ENCODE results near the gene SLC22A23.

SLC22A23 gene

GRCh38 chr6:3346476-3346875 is 110.4 kb downstream of the SLC22A23 start:
- H3K9ac ChIP-seq (ENCODE audit: low read depth, low read length), result no peak overlapping the region
- H3K27me3 ChIP-seq (ENCODE audit: insufficient read depth, low read length, poor library complexity), result peaks cover 26% of the 10 kb centered on the region
- H3K9me3 ChIP-seq (ENCODE audit: insufficient read depth, low read length, severe bottlenecking), result no peaks in the 10 kb centered on the region
- H3K4me2 ChIP-seq (ENCODE audit: insufficient read depth, low read length), result no peak overlapping the region
- no peak overlapping the region for H3K27ac ChIP-seq (ENCODE audit: low read length)
- TF ChIP-seq CTCF (IDR thresholded peaks at IDR 0.05; ENCODE audit: borderline replicate concordance, extremely low read depth, low read length, poor library complexity, severe bottlenecking) (no peak), EZH2 (IDR thresholded peaks at IDR 0.05; ENCODE audit: borderline replicate concordance, low read depth, low read length, severe bottlenecking) (no peak)
- H3K79me2 ChIP-seq (ENCODE audit: insufficient read depth, low read length), result no peaks in the 10 kb centered on the region
- H2AFZ ChIP-seq (ENCODE audit: low read depth, low read length), result no peak overlapping the region
- no peak overlapping the region for H3K4me3 ChIP-seq (ENCODE audit: low read depth in 1 of 2, low read length in 2 of 2)
- H3K4me1 ChIP-seq (ENCODE audit: insufficient read depth, low read length), result no peaks in the 10 kb centered on the region
- no peaks in the 10 kb centered on the region for H3K36me3 ChIP-seq (ENCODE audit: insufficient read depth, low read length)
- DNase-seq (no peak), ATAC-seq (ENCODE audit: insufficient read depth, low read depth) (no peak)
- no peaks in the 10 kb centered on the region for H4K20me1 ChIP-seq (ENCODE audit: insufficient read depth, low read length)

GRCh38 chr6:3345836-3346235 is 111.0 kb downstream of the SLC22A23 start:
- TF ChIP-seq EZH2 (IDR thresholded peaks at IDR 0.05; ENCODE audit: borderline replicate concordance, low read depth, low read length, severe bottlenecking), result no peak
- no peak for TF ChIP-seq CTCF (IDR thresholded peaks at IDR 0.05; ENCODE audit: borderline replicate concordance, extremely low read depth, low read length, poor library complexity, severe bottlenecking)
- Histone ChIP-seq H4K20me1 (ENCODE audit: insufficient read depth, low read length) (no peaks in the 10 kb centered on the region), H3K79me2 (ENCODE audit: insufficient read depth, low read length) (no peaks in the 10 kb centered on the region), H3K36me3 (ENCODE audit: insufficient read depth, low read length) (no peaks in the 10 kb centered on the region), H3K4me2 (ENCODE audit: insufficient read depth, low read length) (no peak overlapping the region), H3K9me3 (ENCODE audit: insufficient read depth, low read length, severe bottlenecking) (no peaks in the 10 kb centered on the region), H3K27me3 (ENCODE audit: insufficient read depth, low read length, poor library complexity) (peaks cover 24% of the 10 kb centered on the region), H3K4me1 (ENCODE audit: insufficient read depth, low read length) (no peaks in the 10 kb centered on the region), H3K27ac (ENCODE audit: low read length) (no peak overlapping the region), H3K9ac (ENCODE audit: low read depth, low read length) (no peak overlapping the region), H3K4me3 (ENCODE audit: low read depth in 1 of 2, low read length in 2 of 2) (no peak overlapping the region), H2AFZ (ENCODE audit: low read depth, low read length) (no peak overlapping the region)
- DNase-seq, result no peak
- no peak for ATAC-seq (ENCODE audit: insufficient read depth, low read depth)

- Histone ChIP-seq H3K27me3 (ENCODE audit: insufficient read depth, low read length, poor library complexity) (peaks cover 34% of the 10 kb centered on the region), H3K9me3 (ENCODE audit: insufficient read depth, low read length, severe bottlenecking) (no peaks in the 10 kb centered on the region), H3K4me1 (ENCODE audit: insufficient read depth, low read length) (no peaks in the 10 kb centered on the region), H3K36me3 (ENCODE audit: insufficient read depth, low read length) (no peaks in the 10 kb centered on the region), H2AFZ (ENCODE audit: low read depth, low read length) (no peak overlapping the region), H3K27ac (ENCODE audit: low read length) (no peak overlapping the region), H3K79me2 (ENCODE audit: insufficient read depth, low read length) (no peaks in the 10 kb centered on the region), H3K9ac (ENCODE audit: low read depth, low read length) (no peak overlapping the region), H3K4me3 (ENCODE audit: low read depth in 1 of 2, low read length in 2 of 2) (no peak overlapping the region), H3K4me2 (ENCODE audit: insufficient read depth, low read length) (no peak overlapping the region), H4K20me1 (ENCODE audit: insufficient read depth, low read length) (no peaks in the 10 kb centered on the region)
- TF ChIP-seq CTCF (IDR thresholded peaks at IDR 0.05; ENCODE audit: borderline replicate concordance, extremely low read depth, low read length, poor library complexity, severe bottlenecking) (no peak), EZH2 (IDR thresholded peaks at IDR 0.05; ENCODE audit: borderline replicate concordance, low read depth, low read length, severe bottlenecking) (no peak)
- no peak for ATAC-seq (ENCODE audit: insufficient read depth, low read depth)
- DNase-seq, result no peak
These were observed 113.6 kb downstream of the SLC22A23 start for GRCh38 chr6:3343089-3343883.

All from DND-41 (cell line).